Stimulated activated CD4-positive, alpha-beta T cell treated with anti-CD3 and anti-CD28 coated beads, Interleukin-1b, Interleukin-23, amount 100 ng/mL, for 1 hour (primary cell): Measurements from ENCODE around the gene FCHO1.

ENCODE experiments used
- DNase-seq, 2 donors: peaks; one replicate each; pipeline ENCODE4 v3.0.0-alpha.2; 2020; ENCODE audit warnings: low read depth in 2 of 2

FCHO1 gene, protein sequence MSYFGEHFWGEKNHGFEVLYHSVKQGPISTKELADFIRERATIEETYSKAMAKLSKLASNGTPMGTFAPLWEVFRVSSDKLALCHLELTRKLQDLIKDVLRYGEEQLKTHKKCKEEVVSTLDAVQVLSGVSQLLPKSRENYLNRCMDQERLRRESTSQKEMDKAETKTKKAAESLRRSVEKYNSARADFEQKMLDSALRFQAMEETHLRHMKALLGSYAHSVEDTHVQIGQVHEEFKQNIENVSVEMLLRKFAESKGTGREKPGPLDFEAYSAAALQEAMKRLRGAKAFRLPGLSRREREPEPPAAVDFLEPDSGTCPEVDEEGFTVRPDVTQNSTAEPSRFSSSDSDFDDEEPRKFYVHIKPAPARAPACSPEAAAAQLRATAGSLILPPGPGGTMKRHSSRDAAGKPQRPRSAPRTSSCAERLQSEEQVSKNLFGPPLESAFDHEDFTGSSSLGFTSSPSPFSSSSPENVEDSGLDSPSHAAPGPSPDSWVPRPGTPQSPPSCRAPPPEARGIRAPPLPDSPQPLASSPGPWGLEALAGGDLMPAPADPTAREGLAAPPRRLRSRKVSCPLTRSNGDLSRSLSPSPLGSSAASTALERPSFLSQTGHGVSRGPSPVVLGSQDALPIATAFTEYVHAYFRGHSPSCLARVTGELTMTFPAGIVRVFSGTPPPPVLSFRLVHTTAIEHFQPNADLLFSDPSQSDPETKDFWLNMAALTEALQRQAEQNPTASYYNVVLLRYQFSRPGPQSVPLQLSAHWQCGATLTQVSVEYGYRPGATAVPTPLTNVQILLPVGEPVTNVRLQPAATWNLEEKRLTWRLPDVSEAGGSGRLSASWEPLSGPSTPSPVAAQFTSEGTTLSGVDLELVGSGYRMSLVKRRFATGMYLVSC

GRCh38 chr19:17751103-17751911 is at the start of gene FCHO1:
FCHO1 (plus strand) TSS chr19:17751477; CDS start chr19:17755165, 3,688 bp downstream.
- peak; percentile 65 to 74 for DNase-seq

- peak; percentile 32 to 63 for DNase-seq
These were observed 47.3 kb upstream of the FCHO1 start for GRCh38 chr19:17703824-17704463.

GRCh38 chr19:17706750-17707181 is 44.5 kb upstream of the FCHO1 start:
- no peak for DNase-seq

GRCh38 chr19:17711851-17712250 is 39.4 kb upstream of the FCHO1 start:
- DNase-seq, result no peak

- DNase-seq, result no peak
These were observed 34.9 kb upstream of the FCHO1 start for GRCh38 chr19:17716309-17716929.

DNA sequence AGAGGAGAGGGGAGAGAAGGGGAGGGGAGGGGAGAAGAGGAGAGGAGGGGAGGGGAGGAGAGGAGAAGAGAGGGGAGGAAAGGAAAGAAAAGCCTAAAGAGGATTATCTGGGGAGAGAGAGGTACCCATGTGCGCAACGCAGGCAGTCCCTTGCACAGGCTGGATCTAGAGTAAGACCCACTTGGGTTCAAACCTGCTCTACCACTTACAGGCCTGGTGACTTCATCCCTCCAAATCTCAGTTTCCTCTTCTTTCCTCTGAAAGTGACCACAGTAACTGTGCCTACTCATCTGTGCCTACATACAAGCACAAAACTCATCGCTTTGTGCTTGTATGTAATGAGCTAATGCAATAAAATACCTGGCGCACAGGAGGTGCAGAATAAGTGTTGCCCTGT is 32.7 kb upstream of the FCHO1 start:
- DNase-seq, result no peak

- DNase-seq, result peak in 1 of 2 donors; percentile 52
These were observed 32.1 kb upstream of the FCHO1 start, which contains the start of gene MAP1S for GRCh38 chr19:17718947-17719711. MAP1S (plus strand) TSS chr19:17719480; CDS start chr19:17719503, 23 bp downstream.

- peak in 1 of 2 donors; percentile 16 for DNase-seq
These were observed 31.4 kb upstream of the FCHO1 start for GRCh38 chr19:17719730-17720400.

DNA sequence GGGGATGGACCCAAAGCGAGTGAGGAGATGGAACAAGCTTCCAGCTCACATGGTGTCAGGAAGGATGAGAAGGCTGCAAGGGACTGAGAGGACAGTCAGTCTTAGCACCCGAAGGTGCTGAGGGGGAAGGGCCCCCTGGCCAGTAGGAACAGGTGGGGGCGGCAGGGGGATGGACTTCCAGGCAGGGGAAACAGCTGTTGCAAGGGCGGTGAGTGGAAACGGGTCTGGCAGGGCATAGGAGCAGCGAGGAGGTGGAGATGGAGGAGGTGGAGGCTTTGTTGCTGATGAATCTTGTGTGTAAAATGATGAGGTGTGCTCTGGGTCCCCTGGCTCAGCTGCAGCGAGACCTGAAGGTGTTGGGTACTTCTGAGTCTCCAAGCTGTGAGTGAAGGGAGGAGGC is 30.8 kb upstream of the FCHO1 start:
- no peak for DNase-seq

DNA sequence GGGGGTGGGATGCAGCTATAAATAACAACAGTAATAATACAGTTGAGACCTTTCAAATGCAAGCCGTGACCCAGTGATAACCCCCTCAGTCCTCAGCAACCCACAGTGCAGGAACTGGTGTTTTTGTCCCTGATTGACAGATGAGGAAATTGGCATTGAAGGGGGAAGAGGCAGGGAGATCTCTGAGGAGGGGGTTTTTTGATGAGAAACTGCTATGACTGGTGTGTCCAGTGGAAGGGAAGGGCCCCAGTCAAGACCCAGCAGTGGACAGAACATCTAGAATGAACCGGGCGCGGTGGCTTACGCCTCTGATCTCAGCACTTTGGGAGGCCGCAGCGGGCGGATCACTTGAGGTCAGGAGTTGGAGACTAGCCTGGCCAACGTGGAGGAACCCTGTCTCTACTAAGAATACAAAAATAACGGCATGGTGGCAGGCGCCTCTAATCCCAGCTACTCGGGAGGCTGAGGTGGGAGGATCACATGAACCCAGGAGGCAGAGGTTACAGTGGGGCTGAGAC is 30.1 kb upstream of the FCHO1 start:
- DNase-seq, result no peak

DNA sequence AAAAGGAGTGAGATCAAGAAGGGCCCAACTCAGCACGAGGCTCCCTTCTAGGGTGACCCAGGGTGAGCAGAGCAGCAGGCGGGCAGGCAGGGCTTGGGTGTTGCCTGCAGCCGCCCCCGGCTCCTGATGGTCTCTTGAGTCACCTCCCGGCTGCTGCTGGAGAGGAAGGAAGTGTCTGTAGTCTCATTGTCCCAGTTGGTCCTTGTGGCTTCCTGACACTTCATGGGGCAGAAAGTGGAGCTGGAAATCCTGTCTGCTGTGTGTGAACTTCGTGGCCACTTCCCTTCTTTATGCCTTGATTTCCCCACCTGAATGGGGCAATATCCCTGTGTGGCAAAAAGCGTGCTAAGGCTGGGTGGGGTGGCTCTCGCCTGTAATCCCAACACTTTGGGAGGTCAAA is 29.5 kb upstream of the FCHO1 start:
- DNase-seq, result no peak

DNA sequence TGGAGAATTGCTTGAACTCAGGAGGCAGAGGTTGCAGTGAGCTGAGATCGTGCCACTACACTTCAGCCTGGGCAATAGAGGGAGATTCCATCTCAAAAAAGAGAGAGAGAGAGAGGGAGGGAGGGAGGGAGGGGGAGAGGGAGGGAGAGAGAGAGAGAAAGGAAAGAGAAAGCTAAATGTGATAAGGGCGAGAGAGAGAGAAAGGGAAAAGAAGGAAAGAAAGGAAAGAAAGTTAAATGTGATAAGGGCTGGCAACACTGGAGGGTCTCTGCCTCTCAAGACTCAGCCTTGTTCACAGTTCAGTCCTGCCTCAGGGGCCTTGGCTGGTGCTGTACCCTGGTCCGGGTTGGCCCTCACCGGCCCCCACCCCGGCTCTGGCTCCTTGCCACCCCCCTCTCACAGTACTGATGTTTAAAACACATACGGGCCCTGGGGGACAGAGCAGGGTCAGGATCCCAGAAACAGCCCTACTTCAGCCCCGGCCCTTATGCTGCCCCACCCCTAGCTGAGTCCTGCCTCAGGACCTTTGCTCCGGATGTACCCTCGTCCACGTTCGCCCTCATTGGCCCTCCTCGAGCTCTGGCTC is 28.5 kb upstream of the FCHO1 start:
- no peak for DNase-seq

- no peak for DNase-seq
These were observed 26.6 kb upstream of the FCHO1 start for GRCh38 chr19:17724655-17725054.

DNA sequence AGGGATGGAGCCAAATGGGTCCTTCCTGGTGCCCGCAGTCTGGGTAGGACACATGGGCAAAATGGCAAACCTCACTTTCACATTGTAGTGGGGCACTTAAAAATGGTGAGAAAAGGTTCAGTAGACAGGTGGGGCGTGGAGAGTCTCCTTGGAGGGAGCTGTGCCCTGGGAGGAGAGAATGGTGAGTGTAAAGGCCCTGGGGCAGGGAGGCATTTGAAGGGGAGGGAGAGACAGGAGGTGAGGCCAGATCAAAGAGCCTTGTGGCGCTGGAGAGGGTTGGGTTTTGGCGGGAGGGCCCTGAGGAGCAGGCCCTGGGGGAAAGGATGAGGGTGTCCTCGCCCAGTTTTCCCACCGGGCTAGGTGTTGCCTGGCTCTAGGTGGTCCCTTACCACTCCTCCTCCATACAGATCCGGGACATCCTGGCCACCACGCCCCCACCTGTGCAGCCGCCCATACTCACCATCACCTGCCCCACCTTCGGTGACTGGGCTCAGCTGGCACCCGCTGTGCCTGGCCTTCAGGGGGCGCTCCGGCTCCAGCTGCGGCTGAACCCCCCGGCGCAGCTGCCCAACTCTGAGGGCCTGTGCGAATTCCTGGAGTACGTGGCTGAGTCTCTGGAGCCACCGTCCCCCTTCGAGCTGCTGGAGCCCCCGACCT is 25.7 kb upstream of the FCHO1 start:
- DNase-seq, result no peak

DNA sequence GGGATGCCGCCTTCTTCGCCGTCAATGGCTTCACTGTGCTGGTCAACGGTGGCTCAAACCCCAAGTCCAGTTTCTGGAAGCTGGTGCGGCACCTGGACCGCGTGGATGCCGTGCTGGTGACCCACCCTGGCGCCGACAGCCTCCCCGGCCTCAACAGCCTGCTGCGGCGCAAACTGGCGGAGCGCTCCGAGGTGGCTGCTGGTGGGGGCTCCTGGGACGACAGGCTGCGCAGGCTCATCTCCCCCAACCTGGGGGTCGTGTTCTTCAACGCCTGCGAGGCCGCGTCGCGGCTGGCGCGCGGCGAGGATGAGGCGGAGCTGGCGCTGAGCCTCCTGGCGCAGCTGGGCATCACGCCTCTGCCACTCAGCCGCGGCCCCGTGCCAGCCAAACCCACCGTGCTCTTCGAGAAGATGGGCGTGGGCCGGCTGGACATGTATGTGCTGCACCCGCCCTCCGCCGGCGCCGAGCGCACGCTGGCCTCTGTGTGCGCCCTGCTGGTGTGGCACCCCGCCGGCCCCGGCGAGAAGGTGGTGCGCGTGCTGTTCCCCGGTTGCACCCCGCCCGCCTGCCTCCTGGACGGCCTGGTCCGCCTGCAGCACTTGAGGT is 25.0 kb upstream of the FCHO1 start:
- DNase-seq, result no peak

- no peak for DNase-seq
These were observed 24.1 kb upstream of the FCHO1 start for GRCh38 chr19:17726964-17727773.

DNA sequence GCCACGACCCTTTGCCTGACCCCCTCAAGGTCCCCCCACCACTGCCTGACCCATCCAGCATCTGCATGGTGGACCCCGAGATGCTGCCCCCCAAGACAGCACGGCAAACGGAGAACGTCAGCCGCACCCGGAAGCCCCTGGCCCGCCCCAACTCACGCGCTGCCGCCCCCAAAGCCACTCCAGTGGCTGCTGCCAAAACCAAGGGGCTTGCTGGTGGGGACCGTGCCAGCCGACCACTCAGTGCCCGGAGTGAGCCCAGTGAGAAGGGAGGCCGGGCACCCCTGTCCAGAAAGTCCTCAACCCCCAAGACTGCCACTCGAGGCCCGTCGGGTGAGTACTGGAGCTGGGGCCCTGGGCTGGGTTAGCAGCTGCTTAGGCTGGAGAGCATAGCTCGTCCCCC is 23.4 kb upstream of the FCHO1 start:
- DNase-seq, result no peak
